Posterior cingulate gyrus (tissue), 11 donors: ENCODE results near the gene CTCF.

Source experiments
- DNase-seq, 10 donors: peaks; one replicate each; pipeline versions ENCODE4 v3.0.0 to v3.0.0-alpha.2; 2020 to 2021; ENCODE audit warnings: mixed read lengths in 3 of 10
- intact Hi-C: fragments of 100-400 bp; cut with DNase I; formaldehyde crosslinking; loops from one replicate; pipeline ENCODE4 v1.15.1; 2023

Gene CTCF

GRCh38 chr16:67563708-67564468 is 1.6 kb downstream of the CTCF start:
- intact Hi-C loops = loop anchor here (2.0 to 5.0 kb wide), 2 partner anchors 72 to 105 kb away; no protein-coding TSS in a partner anchor
- no peak for DNase-seq

- intact Hi-C loops = no loop called here
- no peak for DNase-seq
Measured at GRCh38 chr16:67565470-67566100, 3.3 kb downstream of the CTCF start.

GRCh38 chr16:67571464-67571863 is 9.1 kb downstream of the CTCF start:
- intact Hi-C loops = no loop called here
- no peak for DNase-seq

- intact Hi-C loops = no loop called here
Measured at GRCh38 chr16:67571981-67572431, 9.7 kb downstream of the CTCF start.

GRCh38 chr16:67579686-67580085 is 17.4 kb downstream of the CTCF start:
- intact Hi-C loops = no loop called here
- DNase-seq = no peak

More at GRCh38 chr16:67571981-67572431, 9.7 kb downstream of the CTCF start:
- DNase-seq = no peak

GRCh38 chr16:67580202-67580601 is 17.9 kb downstream of the CTCF start:
- intact Hi-C loops = no loop called here
- DNase-seq = no peak

GRCh38 chr16:67593288-67593687 is 31.0 kb downstream of the CTCF start:
- intact Hi-C loops = no loop called here
- DNase-seq = no peak

GRCh38 chr16:67593701-67594100 is 31.4 kb downstream of the CTCF start:
- intact Hi-C loops = no loop called here
- DNase-seq = no peak

- intact Hi-C loops = no loop called here
- no peak for DNase-seq
Measured at GRCh38 chr16:67594256-67594915, 32.1 kb downstream of the CTCF start.

- DNase-seq = peak in 1 of 10 donors; percentile 20
Measured at GRCh38 chr16:67594956-67595355, 32.6 kb downstream of the CTCF start.

GRCh38 chr16:67598527-67598926 is 36.2 kb downstream of the CTCF start:
- no peak for DNase-seq
- intact Hi-C loops = no loop called here

More at GRCh38 chr16:67594956-67595355, 32.6 kb downstream of the CTCF start:
- intact Hi-C loops = no loop called here

GRCh38 chr16:67605641-67606040 is 43.3 kb downstream of the CTCF start:
- DNase-seq = no peak
- intact Hi-C loops = no loop called here

GRCh38 chr16:67606632-67607031 is 44.3 kb downstream of the CTCF start:
- no peak for DNase-seq
- intact Hi-C loops = no loop called here

GRCh38 chr16:67608364-67608763 is 46.0 kb downstream of the CTCF start:
- intact Hi-C loops = no loop called here
- no peak for DNase-seq

- intact Hi-C loops = no loop called here
- DNase-seq = no peak
Measured at GRCh38 chr16:67613808-67614207, 51.5 kb downstream of the CTCF start.

GRCh38 chr16:67628216-67628615 is 65.9 kb downstream of the CTCF start:
- intact Hi-C loops = no loop called here

GRCh38 chr16:67632415-67633172 is 70.3 kb downstream of the CTCF start:
- intact Hi-C loops = no loop called here
- peak in 8 of 10 donors; percentile 33 to 90 (median 64) for DNase-seq

More at GRCh38 chr16:67628216-67628615, 65.9 kb downstream of the CTCF start:
- DNase-seq = no peak

GRCh38 chr16:67636713-67637112 is 74.4 kb downstream of the CTCF start:
- DNase-seq = peak in 2 of 10 donors; percentile 40 to 73
- intact Hi-C loops = no loop called here

GRCh38 chr16:67637625-67638024 is 75.3 kb downstream of the CTCF start:
- intact Hi-C loops = no loop called here
- DNase-seq = peak in 2 of 10 donors; percentile 38 to 63
